Measurements from ENCODE around the gene RAD18.

The RAD18 gene

GRCh38 chr3:8835385-8835784 is 127.9 kb downstream of the RAD18 start:
- no peak for DNase-seq (ENCODE audit: low read depth)

- DNase-seq (ENCODE audit: low read depth): no peak
Measured at GRCh38 chr3:8834974-8835373, 128.3 kb downstream of the RAD18 start.

- no peak for DNase-seq (ENCODE audit: low read depth)
Measured at GRCh38 chr3:8827641-8828040, 135.6 kb downstream of the RAD18 start.
